Heart right ventricle (tissue), 16 donors: ENCODE data around the gene DERL3. TPM values are rescaled to one million over a fixed set of nuclear protein-coding genes. Genes with fewer than 3 reads are reported as not detected.
A peak's percentile ranks its signal among the peaks of the same experiment; 100 is the strongest.

Source experiments
- ATAC-seq, 8 donors: fragments of 200-7000 bp; cut with Tn5 transposase; one replicate each; pipeline ENCODE4 v1.9.1; 2020; ENCODE audit warnings: mild to moderate bottlenecking in 8 of 8, moderate library complexity in 8 of 8, moderate number of reproducible peaks in 1 of 8
- DNase-seq, 2 donors: peaks; one replicate each; pipeline ENCODE4 v3.0.0-alpha.2; 2020
- H3K27ac ChIP-seq, 10 donors: fragments of 200-600 bp; sonication (generic) in 2 of 10; one replicate each; pipeline versions ENCODE4 v1.5.0 to v1.8.0; 2020 to 2022; ENCODE audit warnings: mild to moderate bottlenecking in 3 of 10
- H3K27me3 ChIP-seq, 7 donors: fragments of 200-600 bp; one replicate each; pipeline ENCODE4 v1.8.0; 2021 to 2022; ENCODE audit warnings: mild to moderate bottlenecking in 2 of 7
- H3K36me3 ChIP-seq, 9 donors: fragments of 200-600 bp; sonication (generic) in 1 of 9; one replicate each; pipeline versions ENCODE4 v1.5.0 to v1.8.0; 2020 to 2022; ENCODE audit warnings: mild to moderate bottlenecking in 2 of 9
- H3K4me1 ChIP-seq, 9 donors: fragments of 200-600 bp; sonication (generic) in 1 of 9; one replicate each; pipeline versions ENCODE4 v1.5.0 to v1.8.0; 2020 to 2022; ENCODE audit warnings: mild to moderate bottlenecking in 4 of 9
- H3K4me3 ChIP-seq, 10 donors: fragments of 200-600 bp; sonication (generic) in 2 of 10; one replicate each; pipeline versions ENCODE4 v1.5.0 to v1.8.0; 2020 to 2022; ENCODE audit warnings: mild to moderate bottlenecking in 7 of 10, moderate library complexity in 2 of 10
- H3K9me3 ChIP-seq, 11 donors: fragments of 200-600 bp in 10 of 11; sonication (generic) in 2 of 11; one replicate each; pipeline versions ENCODE4 v1.5.0 to v1.8.0; 2013 to 2022; ENCODE audit warnings: mild to moderate bottlenecking in 2 of 11, control low read depth in 1 of 11, moderate library complexity in 1 of 11
- CTCF ChIP-seq, 9 donors: fragments of 200-600 bp; sonication (generic) in 2 of 9; IDR thresholded peaks; one replicate each; pipeline versions ENCODE4 v1.5.0 to v1.8.0; 2021 to 2022; ENCODE audit warnings: antibody characterized with exemption in 9 of 9, mild to moderate bottlenecking in 5 of 9, moderate library complexity in 1 of 9
- WGBS, 2 donors: extraction: QIAGEN DNeasy Blood & Tissue Kit; methylation state at CpG; one replicate each; pipeline ENCODE4 v1.1.7; 2013; ENCODE audit warnings: inconsistent platforms in 1 of 2; 5-methylcytosine and 5-hydroxymethylcytosine counted together
- intact Hi-C, 10 donors: fragments of 100-400 bp; cut with DNase I; formaldehyde crosslinking; loops; one replicate each; pipeline versions ENCODE4 v1.11.1 to v1.14.2; 2022
- polyA plus RNA-seq, 2 donors: library from polyadenylated mRNA; stranded (reverse); fragments of 200-250 nt; gene quantifications; one replicate each; pipeline ENCODE4 v1.2.3, GENCODE V29; 2013
- total RNA-seq, 10 donors: library from RNA; stranded (reverse); fragmentation: NEBNext Ultra II Directional in 3 of 10; extraction: Animal tissue kit (Norgen Biotek cat#: 25700) in 3 of 10; gene quantifications; one replicate each; pipeline versions ENCODE4 v1.2.1 to v1.2.4, GENCODE V29; 2021 to 2023
- donor health status: Arrhythmogenic right ventricular cardiomyopathy.
- donor health status: ischemic (EF 13 %, LVEDD 7.1; RV severe dilation, severe dysfunction).
- donor health status: healthy with polysubstance abuse.
- donor health status: DM: no; HTN: yes; CAD: no.
- donor health status: DM: no; HTN: no; CAD: no.
- donor health status: ischemic (EF 25% LVEDD 6.9; RV normal size, moderate dysfunction).
- donor health status: ischemic (EF 25% LVEDD 5.7; RV mildly dilated, moderate dysfunction).
- donor health status: healthy.
- donor health status: DM: yes; HTN: yes; CAD: no.
- donor health status: Ischemic cardiomyopathy.
- donor health status: ischemic (EF 35%, LVEDD 5.7; RV mildly dilated, moderate dysfunction).
- donor health status: nonischemic (EF 11% LVEDD 7.7; RV severe dilation, severe dysfunction).
- donor health status: DM: yes; HTN: yes; CAD: no.
- donor health status: PGD.
- donor health status: ischemic (EF 29% LVEDD 5.4; RV normal size, mild dysfunction).
- donor health status: nonischemic (EF 23%, LVEDD 6.1; RV moderate dilation, normal function).

DERL3 gene
- total and polyA plus RNA-seq, 12 donors, result 0.91 to 14.1 (median 2.0) TPM

GRCh38 chr22:23801238-23801821 is 37.5 kb downstream of the DERL3 start:
- H3K36me3 ChIP-seq, result peaks cover 0 to 97% (median 67%) of the 10 kb centered on the region in 9 donors
- no peaks in the 10 kb centered on the region for H3K27me3 ChIP-seq
- ATAC-seq (no peak), DNase-seq (no peak)
- 94% methylated on average over 11 of the region's 11 CpGs for WGBS, 2 donors
- H3K4me1 ChIP-seq, result no peaks in the 10 kb centered on the region
- no peaks in the 10 kb centered on the region for H3K9me3 ChIP-seq
- no peak for TF ChIP-seq CTCF (IDR thresholded peaks at IDR 0.05)
- H3K4me3 ChIP-seq, result no peak overlapping the region
- H3K27ac ChIP-seq, result no peak overlapping the region
- intact Hi-C loops, result no loop called here

- H3K4me3 ChIP-seq, result no peak overlapping the region
- no peak overlapping the region for H3K27ac ChIP-seq
- no peak for TF ChIP-seq CTCF (IDR thresholded peaks at IDR 0.05)
- intact Hi-C loops, result no loop called here
- H3K9me3 ChIP-seq, result no peaks in the 10 kb centered on the region
- no peaks in the 10 kb centered on the region for H3K4me1 ChIP-seq
- H3K27me3 ChIP-seq, result no peaks in the 10 kb centered on the region
- H3K36me3 ChIP-seq, result peaks cover 0 to 97% (median 64%) of the 10 kb centered on the region in 9 donors
- 89 to 91% methylated on average over 18 of the region's 18 CpGs for WGBS, 2 donors
- ATAC-seq (peak in 1 of 8 donors; percentile 12), DNase-seq (no peak)
These were observed 38.2 kb downstream of the DERL3 start for GRCh38 chr22:23800297-23801237.

GRCh38 chr22:23796461-23796860 is 42.3 kb downstream of the DERL3 start:
- Histone ChIP-seq H3K4me1 (peaks cover 0 to 11% (median 5%) of the 10 kb centered on the region in 9 donors), H3K9me3 (no peaks in the 10 kb centered on the region), H3K4me3 (no peak overlapping the region), H3K27me3 (no peaks in the 10 kb centered on the region), H3K27ac (no peak overlapping the region), H3K36me3 (peaks cover 0 to 96% (median 46%) of the 10 kb centered on the region in 9 donors)
- DNase-seq (no peak), ATAC-seq (no peak)
- intact Hi-C loops, result no loop called here
- WGBS, 2 donors, result 61% methylated on average over 5 of the region's 5 CpGs
- TF ChIP-seq CTCF (IDR thresholded peaks at IDR 0.05), result no peak

GRCh38 chr22:23793326-23793725 is 45.5 kb downstream of the DERL3 start:
- 76 to 84% methylated on average over 8 of the region's 8 CpGs for WGBS, 2 donors
- H3K9me3 ChIP-seq, result no peaks in the 10 kb centered on the region
- no peak for TF ChIP-seq CTCF (IDR thresholded peaks at IDR 0.05)
- H3K4me3 ChIP-seq, result no peak overlapping the region
- H3K27me3 ChIP-seq, result no peaks in the 10 kb centered on the region
- DNase-seq, result no peak
- intact Hi-C loops, result no loop called here
- no peak overlapping the region for H3K27ac ChIP-seq
- H3K36me3 ChIP-seq, result peaks cover 0 to 86% (median 28%) of the 10 kb centered on the region in 9 donors
- H3K4me1 ChIP-seq, result peaks cover 7 to 43% (median 32%) of the 10 kb centered on the region in 9 donors
- ATAC-seq, result no peak
